Measurements from ENCODE around the gene MAPKBP1. TPM values are rescaled to one million over a fixed set of nuclear protein-coding genes. Genes with fewer than 3 reads are reported as not detected.

The MAPKBP1 gene
- total and polyA plus RNA-seq, 9 donors = 10.6 to 46.9 (median 38.9) TPM

DNA sequence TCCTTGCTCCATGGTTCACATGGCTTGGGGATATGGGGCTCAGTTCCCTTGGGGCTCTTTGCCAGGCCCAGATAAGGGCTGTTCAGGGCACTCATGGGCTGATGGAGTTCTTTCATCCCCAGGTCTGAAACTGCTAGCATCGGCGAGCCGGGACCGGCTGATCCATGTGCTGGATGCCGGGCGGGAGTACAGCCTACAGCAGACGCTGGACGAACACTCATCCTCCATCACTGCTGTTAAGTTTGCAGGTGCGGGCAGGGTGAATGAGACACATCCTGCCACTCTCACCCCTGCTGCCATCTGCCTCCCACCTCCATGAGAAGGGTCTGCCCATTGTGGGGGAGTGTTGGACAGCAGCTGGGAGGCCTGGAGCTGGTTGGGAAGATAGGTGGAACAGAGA, 42.5 kb downstream of the MAPKBP1 start:
- H3K4me3 ChIP-seq = no peak overlapping the region
- H3K36me3 ChIP-seq = no peaks in the 10 kb centered on the region
- H3K27me3 ChIP-seq = no peaks in the 10 kb centered on the region
- H3K4me1 ChIP-seq (ENCODE audit: insufficient read depth) = no peaks in the 10 kb centered on the region
- 87 to 91% (median 90%) methylated on average over 9 of the region's 9 CpGs for WGBS, 3 donors
- intact Hi-C loops (cut with DNase I) = loop anchor here in 1 of 4 donors (10.0 kb wide), 1 partner anchor 262 kb away; the partner anchor contains the start of gene TYRO3
- no peak for TF ChIP-seq EP300 (IDR thresholded peaks at IDR 0.05)
- no peak for TF ChIP-seq POLR2A (IDR thresholded peaks at IDR 0.05)
- TF ChIP-seq, protein P1, sequence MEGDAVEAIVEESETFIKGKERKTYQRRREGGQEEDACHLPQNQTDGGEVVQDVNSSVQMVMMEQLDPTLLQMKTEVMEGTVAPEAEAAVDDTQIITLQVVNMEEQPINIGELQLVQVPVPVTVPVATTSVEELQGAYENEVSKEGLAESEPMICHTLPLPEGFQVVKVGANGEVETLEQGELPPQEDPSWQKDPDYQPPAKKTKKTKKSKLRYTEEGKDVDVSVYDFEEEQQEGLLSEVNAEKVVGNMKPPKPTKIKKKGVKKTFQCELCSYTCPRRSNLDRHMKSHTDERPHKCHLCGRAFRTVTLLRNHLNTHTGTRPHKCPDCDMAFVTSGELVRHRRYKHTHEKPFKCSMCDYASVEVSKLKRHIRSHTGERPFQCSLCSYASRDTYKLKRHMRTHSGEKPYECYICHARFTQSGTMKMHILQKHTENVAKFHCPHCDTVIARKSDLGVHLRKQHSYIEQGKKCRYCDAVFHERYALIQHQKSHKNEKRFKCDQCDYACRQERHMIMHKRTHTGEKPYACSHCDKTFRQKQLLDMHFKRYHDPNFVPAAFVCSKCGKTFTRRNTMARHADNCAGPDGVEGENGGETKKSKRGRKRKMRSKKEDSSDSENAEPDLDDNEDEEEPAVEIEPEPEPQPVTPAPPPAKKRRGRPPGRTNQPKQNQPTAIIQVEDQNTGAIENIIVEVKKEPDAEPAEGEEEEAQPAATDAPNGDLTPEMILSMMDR (IDR thresholded peaks at IDR 0.05) = no peak
- DNase-seq = no peak
- no peak overlapping the region for H3K27ac ChIP-seq
- H3K9me3 ChIP-seq = no peaks in the 10 kb centered on the region

DNA sequence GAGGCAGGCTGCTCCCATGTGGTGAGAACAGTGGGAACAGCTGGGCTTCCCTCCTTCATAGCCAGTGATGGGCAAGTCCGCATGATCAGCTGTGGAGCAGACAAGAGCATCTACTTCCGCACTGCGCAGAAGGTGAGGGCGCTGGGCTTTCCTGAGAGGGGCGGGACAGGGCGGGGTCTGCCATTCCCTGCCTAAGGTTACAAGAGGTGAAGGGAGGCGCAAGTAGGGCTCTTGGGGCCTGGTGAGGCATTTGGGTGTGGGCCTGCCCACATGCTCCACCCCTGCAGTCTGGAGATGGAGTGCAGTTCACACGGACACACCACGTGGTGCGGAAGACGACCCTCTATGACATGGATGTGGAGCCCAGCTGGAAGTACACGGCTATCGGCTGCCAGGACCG, 43.0 kb downstream of the MAPKBP1 start:
- intact Hi-C loops (cut with DNase I) = loop anchor here in 1 of 4 donors (10.0 kb wide), 1 partner anchor 263 kb away; the partner anchor contains the start of gene TYRO3
- WGBS, 3 donors = 80 to 87% (median 82%) methylated on average over 14 of the region's 14 CpGs
- no peaks in the 10 kb centered on the region for H3K9me3 ChIP-seq
- no peak overlapping the region for H3K27ac ChIP-seq
- TF ChIP-seq, protein P1 (IDR thresholded peaks at IDR 0.05) = no peak
- TF ChIP-seq POLR2A (IDR thresholded peaks at IDR 0.05) (no peak), EP300 (IDR thresholded peaks at IDR 0.05) (no peak)
- no peaks in the 10 kb centered on the region for H3K27me3 ChIP-seq
- no peaks in the 10 kb centered on the region for H3K4me1 ChIP-seq (ENCODE audit: insufficient read depth)
- no peak for DNase-seq
- no peaks in the 10 kb centered on the region for H3K36me3 ChIP-seq
- H3K4me3 ChIP-seq = no peak overlapping the region

DNA sequence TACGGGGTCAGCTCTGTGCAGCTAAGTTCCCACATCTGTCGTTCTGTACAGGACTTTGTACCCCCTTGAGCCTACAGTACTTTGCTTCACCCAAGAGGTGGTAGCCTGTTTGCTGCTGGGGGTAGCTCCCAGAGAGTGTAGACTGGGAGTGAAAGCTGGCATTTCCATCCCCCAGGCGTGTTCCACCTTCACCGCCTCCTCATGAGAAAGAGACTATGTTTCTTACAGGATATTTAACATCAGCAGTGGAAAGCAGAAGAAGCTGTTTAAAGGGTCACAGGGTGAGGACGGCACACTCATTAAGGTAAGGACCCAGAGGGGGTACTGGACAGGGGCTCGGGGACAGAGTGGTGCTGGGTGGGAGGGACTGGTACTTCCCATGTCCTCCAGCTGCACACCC, 43.5 kb downstream of the MAPKBP1 start:
- no peaks in the 10 kb centered on the region for H3K27me3 ChIP-seq
- H3K27ac ChIP-seq = no peak overlapping the region
- H3K36me3 ChIP-seq = no peaks in the 10 kb centered on the region
- H3K4me1 ChIP-seq (ENCODE audit: insufficient read depth) = no peaks in the 10 kb centered on the region
- H3K4me3 ChIP-seq = no peak overlapping the region
- intact Hi-C loops (cut with DNase I) = loop anchor here in 1 of 4 donors (10.0 kb wide), 1 partner anchor 263 kb away; the partner anchor contains the start of gene TYRO3
- H3K9me3 ChIP-seq = no peaks in the 10 kb centered on the region
- 78 to 86% (median 83%) methylated on average over 6 of the region's 6 CpGs for WGBS, 3 donors
- TF ChIP-seq EP300 (IDR thresholded peaks at IDR 0.05) = no peak
- no peak for TF ChIP-seq POLR2A (IDR thresholded peaks at IDR 0.05)
- TF ChIP-seq, protein P1 (IDR thresholded peaks at IDR 0.05) = no peak
- no peak for DNase-seq

DNA sequence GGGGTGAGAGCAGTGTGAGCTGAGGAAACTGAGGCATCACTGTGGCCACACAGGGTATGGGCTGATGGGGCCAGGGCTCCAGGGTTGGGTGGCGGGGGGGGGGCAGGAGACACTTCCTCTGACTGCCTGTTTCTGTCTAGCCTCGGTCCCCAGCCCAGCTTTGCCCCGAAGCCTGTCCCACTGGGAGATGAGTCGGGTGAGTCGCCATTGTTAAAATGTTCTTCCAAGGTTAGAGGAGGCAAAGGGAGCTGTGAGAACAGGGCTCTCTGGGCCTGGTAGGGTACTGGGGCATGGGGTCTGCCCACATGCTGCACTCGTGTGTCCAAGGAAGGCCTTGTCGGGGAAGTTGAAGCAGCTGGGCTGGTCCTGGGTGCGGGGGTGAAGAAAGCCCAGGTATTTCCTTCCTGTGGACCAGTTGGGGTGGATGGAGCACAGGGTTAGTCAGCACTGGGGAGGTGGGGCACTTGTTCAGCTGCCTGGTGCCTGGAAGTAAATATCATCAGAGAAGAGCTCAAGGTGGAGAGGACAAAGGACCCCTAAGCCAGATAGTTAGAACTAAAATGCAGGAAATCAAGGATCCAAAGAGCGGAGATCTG, 45.3 kb downstream of the MAPKBP1 start:
- no peaks in the 10 kb centered on the region for H3K4me1 ChIP-seq (ENCODE audit: insufficient read depth)
- no peaks in the 10 kb centered on the region for H3K27me3 ChIP-seq
- 80 to 92% (median 90%) methylated on average over 9 of the region's 9 CpGs for WGBS, 3 donors
- no peak for DNase-seq
- intact Hi-C loops (cut with DNase I) = loop anchor here in 1 of 4 donors (10.0 kb wide), 1 partner anchor 265 kb away; the partner anchor contains the start of gene TYRO3
- no peak overlapping the region for H3K27ac ChIP-seq
- TF ChIP-seq POLR2A (IDR thresholded peaks at IDR 0.05) = no peak
- TF ChIP-seq, protein P1 (IDR thresholded peaks at IDR 0.05) = no peak
- TF ChIP-seq EP300 (IDR thresholded peaks at IDR 0.05) = no peak
- no peak overlapping the region for H3K4me3 ChIP-seq
- no peaks in the 10 kb centered on the region for H3K9me3 ChIP-seq
- H3K36me3 ChIP-seq = no peaks in the 10 kb centered on the region
